Cortex of kidney (tissue), 1 donor: ENCODE data around the gene HTR7.
A peak's percentile ranks its signal among the peaks of the same experiment; 100 is the strongest.
"Not testable (repeated sequence)": the region's sequence is repeated elsewhere in the genome, so short reads cannot be mapped to it uniquely, and the experiment has no call there.

Experiments used
- DNase-seq: peaks from one replicate; lab custom pipeline; 2025; lab: John Stamatoyannopoulos, UW

The HTR7 gene

DNA sequence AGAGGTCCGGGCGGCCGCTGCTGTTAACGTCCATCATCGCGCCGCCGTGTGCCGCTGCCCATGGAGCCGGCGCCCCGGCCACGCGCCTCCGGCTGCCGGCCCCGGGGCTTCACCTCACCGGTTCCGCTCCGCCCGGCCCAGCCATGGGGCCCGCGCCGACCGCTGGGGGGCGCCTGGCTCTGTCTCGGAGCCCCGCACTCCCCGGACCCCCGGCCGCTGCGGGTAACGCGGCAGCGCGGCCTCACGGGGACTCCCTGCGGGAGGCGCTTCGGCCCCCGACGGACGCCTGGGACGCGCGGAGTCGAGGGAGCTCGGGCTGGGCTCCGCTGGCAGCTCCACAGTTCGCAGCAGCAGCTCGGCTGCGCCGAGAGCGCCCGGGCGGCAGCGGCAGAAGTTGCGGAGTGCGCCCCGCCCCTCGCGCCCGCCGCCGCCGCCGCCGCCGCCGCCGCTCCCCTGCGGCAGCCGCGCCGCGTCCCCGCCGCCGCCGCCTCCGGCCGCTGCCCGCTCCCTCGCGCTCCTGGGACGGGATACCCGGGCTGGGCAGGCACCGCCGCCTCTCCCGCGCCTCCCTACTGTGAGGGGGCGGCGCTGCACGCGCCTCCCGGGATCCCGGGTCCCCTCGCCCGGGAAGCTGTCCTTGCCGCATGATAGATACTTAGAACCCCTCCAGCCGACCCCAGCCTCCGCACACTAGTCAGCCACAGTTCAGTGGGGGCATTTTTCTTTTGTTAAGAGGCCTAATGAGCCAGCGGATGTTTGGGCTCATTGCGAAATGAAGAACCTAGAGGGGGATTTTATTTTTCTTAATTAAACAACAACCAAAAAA is at the start of gene HTR7:
TSS of gene HTR7 (minus strand) at position 405 of the 826 bp plus-strand sequence. CDS start at position 37, 368 bp downstream.
- DNase-seq, result no peak

DNA sequence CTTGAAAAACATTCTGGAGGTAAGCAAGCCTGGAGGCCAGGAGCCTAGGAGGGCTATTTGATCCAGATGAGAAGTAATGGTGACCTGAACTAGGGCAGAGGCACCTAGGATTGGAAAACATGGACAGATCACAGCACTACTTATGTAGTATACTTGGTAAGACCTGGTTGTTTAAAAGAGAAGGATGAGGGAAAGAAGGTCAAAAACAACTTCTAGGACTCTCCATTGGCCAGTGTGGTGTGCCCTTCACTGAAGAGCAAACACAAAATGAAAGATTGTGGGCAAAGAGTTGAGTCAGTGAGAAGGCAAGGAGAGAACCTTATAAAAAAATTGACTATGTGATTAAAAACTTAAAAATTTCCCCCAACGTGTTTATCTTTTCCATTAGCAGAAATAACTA is 48.8 kb upstream of the HTR7 start:
- DNase-seq, result no peak

GRCh38 chr10:90905925-90906324 is 48.1 kb upstream of the HTR7 start:
- DNase-seq, result no peak

GRCh38 chr10:90896916-90897315 is 39.1 kb upstream of the HTR7 start:
- DNase-seq, result not testable (repeated sequence)

DNA sequence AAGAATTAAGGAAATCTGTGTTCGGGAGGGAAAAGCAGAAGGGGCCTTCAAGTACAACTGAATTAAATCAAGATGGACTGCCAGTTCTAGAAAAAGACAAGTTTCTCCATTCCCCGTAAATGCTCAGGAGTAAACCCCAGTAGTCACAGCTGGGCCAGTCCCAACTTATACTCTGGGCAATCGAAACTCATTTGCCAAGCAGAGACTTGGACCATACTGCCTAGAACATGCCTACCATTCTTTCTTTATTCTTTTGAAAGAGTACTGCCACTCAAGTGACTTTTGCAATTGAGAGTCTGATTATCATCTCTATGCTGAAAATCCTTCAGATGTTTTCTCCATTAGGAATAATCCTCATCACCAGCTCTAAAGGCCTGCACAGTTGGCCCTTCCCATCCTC is 35.4 kb upstream of the HTR7 start:
- DNase-seq, result no peak

DNA sequence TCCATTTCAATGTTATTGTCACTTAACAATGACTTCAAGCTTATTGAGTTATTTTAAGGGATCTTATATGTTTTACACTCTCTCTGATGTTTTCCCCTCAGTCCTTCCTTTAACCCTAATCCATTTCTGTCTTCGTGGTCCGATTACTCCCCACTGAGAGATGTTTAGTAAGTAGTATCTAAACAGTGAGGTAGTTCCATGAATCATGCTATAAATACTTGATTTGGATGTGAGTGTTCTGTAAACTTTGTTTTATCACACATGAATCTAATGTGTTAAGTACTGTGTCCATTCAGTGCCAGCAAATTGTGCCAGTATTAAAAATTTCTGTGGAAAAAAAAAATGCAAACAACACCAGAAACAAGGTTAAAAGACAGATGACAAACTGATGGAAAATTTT is 32.5 kb upstream of the HTR7 start:
- no peak for DNase-seq

GRCh38 chr10:90889636-90890035 is 31.8 kb upstream of the HTR7 start:
- DNase-seq, result no peak

DNA sequence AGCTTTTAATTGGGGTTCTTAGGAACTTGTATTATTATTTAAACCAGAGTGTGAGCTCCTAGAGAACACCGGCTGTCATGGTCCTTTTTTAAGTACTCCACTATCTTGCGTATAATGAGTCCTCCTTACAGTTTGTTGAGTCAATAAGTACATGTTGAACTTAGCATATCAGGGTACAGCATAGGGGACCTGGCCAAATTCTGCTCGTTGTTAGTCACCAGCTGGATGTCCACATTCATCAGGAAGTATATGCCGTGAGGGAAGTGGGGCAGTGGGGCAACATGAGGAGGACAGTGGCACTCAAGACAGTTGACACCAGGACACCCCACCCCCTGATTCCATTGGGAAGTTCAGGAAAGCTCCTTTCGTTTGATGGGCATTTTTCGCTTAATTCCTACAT is 30.5 kb upstream of the HTR7 start:
- DNase-seq, result no peak

GRCh38 chr10:90887555-90887954 is 29.7 kb upstream of the HTR7 start:
- no peak for DNase-seq

DNA sequence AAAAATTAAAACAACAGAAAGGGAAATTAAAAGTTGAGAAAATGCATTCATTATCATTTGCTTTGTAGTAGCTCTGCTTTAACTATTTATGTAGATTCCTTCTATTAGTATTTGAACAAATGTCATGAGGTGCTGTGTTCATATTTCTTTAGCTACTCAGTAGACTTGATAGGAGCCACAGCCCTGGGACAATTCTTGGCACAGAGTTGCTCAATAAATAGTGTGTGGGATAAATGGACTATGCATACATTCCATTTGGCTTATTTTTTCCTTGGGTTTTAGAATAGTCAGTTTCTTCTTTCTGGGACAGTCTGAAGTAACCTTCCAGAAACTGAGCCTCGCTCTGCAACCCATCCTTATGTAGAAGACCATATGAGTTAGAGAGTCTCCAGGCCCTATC is 27.3 kb upstream of the HTR7 start:
- no peak for DNase-seq

DNA sequence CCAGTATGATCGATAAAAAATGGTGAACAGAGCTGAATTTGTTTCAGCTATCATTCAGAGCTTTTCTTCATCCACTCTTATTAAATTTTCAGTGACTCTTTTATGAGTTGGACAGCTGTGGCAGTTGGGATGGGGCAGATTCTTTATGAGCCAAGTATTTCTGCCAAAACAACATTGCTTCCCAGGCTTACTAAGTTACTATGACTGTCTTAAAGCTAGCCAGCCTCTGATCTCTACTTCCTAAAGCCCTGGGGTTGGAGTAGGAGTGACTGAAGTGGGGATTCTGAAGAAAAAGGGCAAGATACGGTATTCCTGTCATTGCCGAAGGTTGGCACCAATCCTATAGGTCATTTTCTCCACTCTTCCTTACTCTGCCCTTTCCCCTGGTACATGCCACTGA is 26.6 kb upstream of the HTR7 start:
- DNase-seq, result no peak

- DNase-seq, result not testable (repeated sequence)
Observed at GRCh38 chr10:90880059-90880719, 22.4 kb upstream of the HTR7 start.

- DNase-seq, result no peak
Observed at GRCh38 chr10:90879062-90879461, 21.2 kb upstream of the HTR7 start.

GRCh38 chr10:90872648-90873020 is 14.8 kb upstream of the HTR7 start:
- DNase-seq, result no peak

GRCh38 chr10:90871766-90872647 is 14.2 kb upstream of the HTR7 start, which contains the start of gene RPP30:
RPP30 (plus strand) TSS chr10:90871974; CDS start chr10:90871987, 13 bp downstream.
- DNase-seq, result peak; percentile 56

- DNase-seq, result no peak
Observed at GRCh38 chr10:90871279-90871765, 13.5 kb upstream of the HTR7 start.

GRCh38 chr10:90866050-90866598 is 8.3 kb upstream of the HTR7 start:
- DNase-seq, result no peak

DNA sequence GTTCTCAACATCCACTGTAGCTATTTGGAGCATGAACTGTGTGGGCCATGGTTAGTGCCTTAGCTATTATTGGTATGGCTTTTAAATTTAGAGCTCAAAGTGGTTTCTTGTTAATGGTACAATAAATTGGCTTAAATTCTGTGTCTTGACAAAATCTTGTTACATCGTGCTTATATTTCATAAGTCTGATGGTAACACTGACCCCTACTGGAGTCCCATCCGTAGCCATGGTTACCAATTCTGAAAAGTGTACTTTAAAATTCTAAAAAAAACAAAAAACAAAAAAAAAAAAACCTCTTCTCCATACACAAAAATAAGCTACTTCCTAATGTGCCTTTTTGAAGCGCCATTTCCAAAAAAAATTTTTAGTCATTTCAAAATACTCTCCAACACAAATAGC is 7.6 kb upstream of the HTR7 start:
- DNase-seq, result no peak

DNA sequence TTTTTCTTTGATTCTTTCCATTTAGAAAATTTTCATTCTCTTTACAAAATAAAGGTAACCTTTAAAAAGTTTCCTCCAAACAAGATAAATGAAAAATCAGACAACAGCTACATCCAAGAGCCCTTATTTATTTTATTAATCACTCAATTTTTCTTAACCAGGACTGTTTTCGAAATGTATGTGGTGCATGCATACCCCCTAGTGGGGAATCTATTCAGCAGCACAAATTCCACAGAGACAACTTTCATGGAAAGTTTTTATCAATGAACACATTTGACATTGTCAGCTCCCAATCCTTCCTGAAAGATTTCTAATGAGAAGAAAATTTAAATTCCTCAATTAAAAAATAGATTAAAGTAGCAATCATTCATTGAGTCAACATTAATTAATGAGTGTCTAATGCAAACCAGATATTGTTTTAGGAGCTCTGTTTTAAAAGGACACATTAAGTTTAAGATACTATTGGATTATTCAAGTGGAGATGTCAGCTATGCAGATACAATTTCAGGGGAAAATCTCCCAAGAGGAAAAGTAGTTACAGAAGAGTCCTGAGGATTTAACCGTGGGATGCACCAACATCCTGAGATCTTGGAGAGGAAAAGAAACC is 5.2 kb upstream of the HTR7 start:
- no peak for DNase-seq

DNA sequence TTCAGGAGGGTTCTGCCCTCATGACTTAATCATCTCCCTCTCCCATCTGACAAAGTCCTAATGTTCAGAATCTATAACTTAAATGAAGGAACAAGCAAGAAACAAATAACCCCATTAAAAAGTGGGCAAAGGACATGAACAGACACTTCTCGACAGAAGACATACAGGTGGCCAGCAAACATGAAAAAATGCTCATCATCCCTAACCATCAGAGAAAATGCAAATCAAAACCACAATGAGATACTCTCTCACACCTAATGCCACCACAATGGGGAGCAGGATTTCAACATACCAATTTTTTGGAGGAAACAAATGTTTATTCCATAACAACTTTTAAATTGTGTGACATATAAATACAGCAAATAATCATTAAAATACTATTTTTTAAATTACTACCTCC is 3.0 kb upstream of the HTR7 start:
- DNase-seq, result no peak

DNA sequence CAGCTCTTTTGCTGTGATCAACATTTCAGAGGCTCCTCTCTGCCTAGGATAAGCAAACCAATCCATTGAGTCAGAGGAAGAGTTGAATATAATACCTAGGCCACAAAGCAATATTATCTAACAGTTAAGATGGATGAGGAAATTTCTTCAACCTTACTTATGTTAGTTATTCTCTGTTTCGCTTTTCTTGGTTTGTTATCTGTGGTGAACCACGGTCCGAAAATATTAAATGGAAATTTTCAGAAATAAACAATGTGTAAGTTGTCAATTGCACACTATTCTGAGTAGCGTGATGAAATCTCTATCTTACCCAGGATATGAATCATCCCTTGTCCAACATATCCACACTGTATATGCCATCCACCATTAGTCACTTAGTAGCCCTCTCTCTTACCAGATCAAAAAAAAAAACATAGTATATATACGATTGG is 1.5 kb upstream of the HTR7 start:
- DNase-seq, result no peak
